Endothelial cell of umbilical vein (primary cell): ENCODE results near the gene CHMP5. TPM values are rescaled to one million over a fixed set of nuclear protein-coding genes. Genes with fewer than 3 reads are reported as not detected.

Source experiments
- BruUV-seq: library from RNA; stranded (reverse); fragments of 400-500 nt; replicated peaks from 2 replicates; lab custom pipeline; 2021; lab: Mats Ljungman, UMichigan
- CTCF ChIA-PET: fragments of 300-600, 350-600 bp; sonication (Branson Sonifier 250); formaldehyde crosslinking; loops from one replicate; lab custom pipeline; 2021; ENCODE audit warnings: antibody characterized with exemption, inconsistent platforms; lab: Charles Lee
- POLR2A ChIA-PET: fragments of 300-600, 350-600 bp; sonication (Branson Sonifier 250); formaldehyde crosslinking; loops from one replicate; lab custom pipeline; 2021; ENCODE audit warnings: antibody characterized with exemption, inconsistent platforms; lab: Charles Lee
- DNase-seq: peaks from one replicate; pipeline ENCODE4 v3.0.0-alpha.2; 2011; ENCODE audit warnings: low read depth, low spot score
- FAIRE-seq: peaks from 2 replicates; lab custom pipeline; 2011; peaks lifted over from hg19 to GRCh38; lab: Jason Lieb, UNC
- H2AFZ ChIP-seq: 2 replicates; pipeline ENCODE4 v1.6.0; 2012; ENCODE audit warnings: low read depth, low read length, control low read depth, inconsistent platforms
- H3K27ac ChIP-seq: 2 replicates; pipeline ENCODE4 v1.5.1; 2011; ENCODE audit warnings: low read depth, mild to moderate bottlenecking, control low read depth, low read length, moderate library complexity; ENCODE audit not compliant: insufficient read depth
- H3K27me3 ChIP-seq, 2 experiments: 2 replicates each; pipeline versions ENCODE4 v1.6.0 to v1.6.1; 2011; ENCODE audit warnings: low read length in 2 of 2, mixed read lengths in 1 of 2; ENCODE audit not compliant: control insufficient read depth in 2 of 2, insufficient read depth in 2 of 2
- H3K36me3 ChIP-seq, 2 experiments: 2 replicates in 1 of 2; 3 replicates in 1 of 2; pipeline ENCODE4 v1.5.1; 2011; ENCODE audit warnings: low read length in 2 of 2, mild to moderate bottlenecking in 1 of 2, moderate library complexity in 1 of 2; ENCODE audit not compliant: control insufficient read depth in 2 of 2, insufficient read depth in 2 of 2; ENCODE audit errors: extremely low read depth in 1 of 2
- H3K4me1 ChIP-seq: 3 replicates; pipeline ENCODE4 v1.5.1; 2011; ENCODE audit warnings: mild to moderate bottlenecking, low read length; ENCODE audit not compliant: control insufficient read depth, insufficient read depth; ENCODE audit errors: extremely low read depth
- H3K4me2 ChIP-seq: 2 replicates; pipeline ENCODE4 v1.6.1; 2011; ENCODE audit warnings: low read length, control low read depth, mixed read lengths; ENCODE audit not compliant: insufficient read depth
- H3K4me3 ChIP-seq, 3 experiments: fragments of 200-600 bp in 1 of 3; sonication (generic), shearing (Covaris generic) in 1 of 3; replicated peaks in 1 of 3; 2 replicates each; pipeline ENCODE4 v1.5.1; 2011 to 2016; ENCODE audit warnings: control low read depth in 3 of 3, low read length in 3 of 3, mild to moderate bottlenecking in 2 of 3, inconsistent platforms in 1 of 3, low read depth in 1 of 3, moderate library complexity in 1 of 3; ENCODE audit not compliant: insufficient read depth in 1 of 3
- H3K79me2 ChIP-seq: 2 replicates; pipeline ENCODE4 v1.6.0; 2012; ENCODE audit warnings: low read length, inconsistent platforms; ENCODE audit not compliant: control insufficient read depth, insufficient read depth
- H3K9ac ChIP-seq: replicated peaks from 2 replicates; pipeline ENCODE3; 2011; ENCODE audit warnings: low read length, control low read depth; ENCODE audit not compliant: insufficient read depth; ENCODE audit errors: extremely low read depth
- H3K9me1 ChIP-seq: replicated peaks from 3 replicates; pipeline ENCODE4 v1.6.0; 2011; ENCODE audit warnings: mild to moderate bottlenecking, low read length; ENCODE audit not compliant: control insufficient read depth, insufficient read depth; ENCODE audit errors: extremely low read depth
- H3K9me3 ChIP-seq: replicated peaks from 2 replicates; pipeline ENCODE4 v1.5.1; 2012; ENCODE audit warnings: low read length, inconsistent platforms; ENCODE audit not compliant: control insufficient read depth, insufficient read depth
- H4K20me1 ChIP-seq: replicated peaks from 2 replicates; pipeline ENCODE3; 2011; ENCODE audit warnings: mild to moderate bottlenecking, low read length; ENCODE audit not compliant: control insufficient read depth, insufficient read depth; ENCODE audit errors: extremely low read depth
- GATA2 ChIP-seq: IDR thresholded peaks from 2 replicates; pipeline ENCODE4 v1.7.0; 2011; ENCODE audit warnings: low read depth, mild to moderate bottlenecking, moderate library complexity, mixed read lengths, low read length; ENCODE audit not compliant: insufficient read length, insufficient read depth
- JUN ChIP-seq: IDR thresholded peaks from 2 replicates; pipeline ENCODE4 v1.6.1; 2011; ENCODE audit warnings: borderline replicate concordance, low read depth; ENCODE audit not compliant: insufficient read length, insufficient read depth
- dilution Hi-C: fragments of 300-500 bp; cut with MboI; formaldehyde crosslinking; loops from one replicate; pipeline ENCODE4 v1.15.0; 2019; ENCODE audit warnings: low sequenced_read_pairs; ENCODE audit not compliant: extremely low pct_ligation_motif_present
- intact Hi-C: fragments of 100-400 bp; cut with micrococcal nuclease; formaldehyde crosslinking; loops from one replicate; pipeline ENCODE4 v1.10.0; 2022
- polyA plus RNA-seq, 4 experiments: library from polyadenylated mRNA; depleted of rRNA in 3 of 4; stranded (reverse) in 3 of 4; unstranded in 1 of 4; fragments of >200 nt; gene quantifications; 2 replicates each; pipeline versions ENCODE4 v1.2.1 to v1.2.3, GENCODE V29; 2011 to 2012; ENCODE audit warnings: missing spikeins in 1 of 4
- total RNA-seq: library from RNA; stranded (reverse); gene quantifications from 2 replicates; pipeline ENCODE4 v1.2.3, GENCODE V29; 2021

Gene CHMP5
- total and polyA plus RNA-seq, 2 donors (not counting 3 experiments of a cell fraction or from before 2014, with no cell fraction given): 33.2 to 55.8 TPM

GRCh38 chr9:33306037-33306436, 41.2 kb downstream of the CHMP5 start:
- dilution Hi-C loops: no loop called here
- no TSS peak for BruUV-seq
- H3K79me2 ChIP-seq: no peaks in the 10 kb centered on the region
- H3K9ac ChIP-seq: no peak overlapping the region
- no peaks in the 10 kb centered on the region for H3K9me3 ChIP-seq
- peaks cover 17 to 24% of the 10 kb centered on the region in 2 experiments for H3K36me3 ChIP-seq
- POLR2A ChIA-PET: no interaction called here
- TF ChIP-seq GATA2: no peak
- no peaks in the 10 kb centered on the region for H4K20me1 ChIP-seq
- no peak overlapping the region for H3K27ac ChIP-seq
- no peak overlapping the region for H3K4me2 ChIP-seq
- H3K4me3 ChIP-seq: no peak overlapping the region
- intact Hi-C loops: no loop called here
- no peaks in the 10 kb centered on the region for H3K27me3 ChIP-seq
- H3K9me1 ChIP-seq: no peaks in the 10 kb centered on the region
- H2AFZ ChIP-seq: no peak overlapping the region
- H3K4me1 ChIP-seq: peaks cover 15% of the 10 kb centered on the region
- DNase-seq (no peak), FAIRE-seq (no peak)
- CTCF ChIA-PET: interaction anchor here (0.8 kb wide), 1 partner anchor 9 kb away, joined by 3 read pairs; no protein-coding TSS in a partner anchor

- TF ChIP-seq JUN: no peak
- TF ChIP-seq GATA2: no peak
- ChIA-PET CTCF (no interaction called here), POLR2A (no interaction called here)
- no TSS peak for BruUV-seq
- no peak overlapping the region for H3K9ac ChIP-seq
- H3K79me2 ChIP-seq: no peaks in the 10 kb centered on the region
- no peaks in the 10 kb centered on the region for H4K20me1 ChIP-seq
- no peaks in the 10 kb centered on the region for H3K27me3 ChIP-seq
- no peaks in the 10 kb centered on the region for H3K9me1 ChIP-seq
- no peaks in the 10 kb centered on the region for H3K9me3 ChIP-seq
- no peak for DNase-seq
- H3K36me3 ChIP-seq: peaks cover 22% of the 10 kb centered on the region in 2 experiments
- no peak for FAIRE-seq
- H3K4me3 ChIP-seq: no peak overlapping the region
- peaks cover 16% of the 10 kb centered on the region for H3K4me1 ChIP-seq
- H2AFZ ChIP-seq: no peak overlapping the region
- no peak overlapping the region for H3K4me2 ChIP-seq
- H3K27ac ChIP-seq: no peak overlapping the region
- intact Hi-C loops (no loop called here), dilution Hi-C loops (no loop called here)
These were observed 42.2 kb downstream of the CHMP5 start for GRCh38 chr9:33307067-33307466.
